Left lung (tissue), 10 donors: ENCODE results near the gene ZFHX3. TPM values are rescaled to one million over a fixed set of nuclear protein-coding genes. Genes with fewer than 3 reads are reported as not detected.
A peak's percentile ranks its signal among the peaks of the same experiment; 100 is the strongest.

ENCODE experiments used
- ATAC-seq: fragments of 200-7000 bp; cut with Tn5 transposase; one replicate; pipeline ENCODE4 v1.9.1; 2020; ENCODE audit warnings: moderate library complexity
- DNase-seq, 4 donors: peaks; one replicate each; pipeline ENCODE4 v3.0.0-alpha.2; 2013 to 2020
- H3K27ac ChIP-seq, 2 donors: fragments of 200-600 bp; sonication (generic) in 1 of 2; one replicate each; pipeline versions ENCODE4 v1.5.0 to v1.8.0; 2020 to 2021
- H3K27me3 ChIP-seq, 2 donors: fragments of 200-600 bp; sonication (generic) in 1 of 2; one replicate each; pipeline versions ENCODE4 v1.5.0 to v1.8.0; 2020 to 2021
- H3K36me3 ChIP-seq, 2 donors: fragments of 200-600 bp; sonication (generic) in 1 of 2; one replicate each; pipeline versions ENCODE4 v1.5.0 to v1.8.0; 2020 to 2021
- H3K4me1 ChIP-seq, 2 donors: fragments of 200-600 bp; one replicate each; pipeline ENCODE4 v1.8.0; 2021
- H3K4me3 ChIP-seq, 2 donors: fragments of 200-600 bp; sonication (generic) in 1 of 2; one replicate each; pipeline versions ENCODE4 v1.5.0 to v1.8.0; 2020 to 2021; ENCODE audit warnings: mild to moderate bottlenecking in 1 of 2
- H3K9me3 ChIP-seq, 2 donors: fragments of 200-600 bp; sonication (generic) in 1 of 2; one replicate each; pipeline versions ENCODE4 v1.5.0 to v1.8.0; 2020 to 2021
- CTCF ChIP-seq, 2 donors: fragments of 200-600 bp; sonication (generic) in 1 of 2; IDR thresholded peaks; one replicate each; pipeline versions ENCODE4 v1.5.0 to v1.8.0; 2021; ENCODE audit warnings: antibody characterized with exemption in 2 of 2
- intact Hi-C, 2 donors: fragments of 100-400 bp; cut with DNase I; formaldehyde crosslinking; loops; one replicate each; pipeline versions ENCODE4 v1.11.2 to v1.14.2; 2022
- polyA plus RNA-seq, 6 donors: library from polyadenylated mRNA; unstranded; fragments of 120-200 nt; gene quantifications; one replicate each; pipeline ENCODE4 v1.2.1, GENCODE V29; 2013; ENCODE audit not compliant: insufficient read length in 6 of 6
- total RNA-seq, 2 donors: library from RNA; stranded (reverse); fragmentation: NEBNext Ultra II Directional; extraction: Animal tissue kit (Norgen Biotek cat#: 25700); gene quantifications; one replicate each; pipeline ENCODE4 v1.2.1, GENCODE V29; 2021
- donor health status: DM: no; HTN: yes; CAD: no.
- donor health status: DM: no; HTN: no; CAD: no.

ZFHX3 gene
- total and polyA plus RNA-seq, 8 donors, result 21.4 to 34.7 (median 32.2) TPM

DNA sequence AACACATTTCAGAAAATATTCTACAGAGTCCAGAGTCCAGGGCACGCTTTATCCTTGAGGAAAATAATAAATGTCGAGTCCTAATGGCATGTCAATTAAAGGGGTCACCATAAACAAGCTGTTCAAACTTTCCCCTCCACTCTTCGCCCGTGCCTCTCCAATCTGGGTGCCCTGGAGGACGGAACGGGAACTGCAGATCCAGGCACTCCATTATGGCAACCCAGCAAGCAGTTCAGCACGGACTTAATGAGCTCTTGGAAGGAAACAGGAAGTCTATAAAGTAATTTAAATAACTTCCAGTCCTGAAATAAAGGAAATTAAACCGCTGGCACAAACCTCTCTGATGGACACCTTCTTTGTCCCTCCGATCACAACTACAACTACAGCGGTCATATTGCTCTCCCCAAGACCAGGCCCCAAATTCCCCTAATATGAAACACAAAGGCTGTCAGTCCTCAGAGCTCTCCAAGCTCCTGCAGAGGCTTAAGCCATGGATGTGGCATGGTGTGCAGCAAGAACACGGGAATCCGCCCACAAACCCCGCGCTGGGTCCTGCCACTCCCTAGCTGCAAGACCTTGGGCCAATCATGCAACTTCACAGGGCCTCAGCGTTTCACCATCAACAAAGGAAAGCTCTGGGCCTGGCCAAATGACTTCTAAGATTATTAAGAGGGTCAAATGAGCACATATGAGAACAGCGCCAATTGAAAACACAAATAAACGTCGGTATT is 52.6 kb downstream of the ZFHX3 start:
- DNase-seq (peak in 1 of 4 donors; percentile 0), ATAC-seq (no peak)
- Histone ChIP-seq H3K27ac (no peak overlapping the region), H3K27me3 (no peaks in the 10 kb centered on the region), H3K36me3 (no peaks in the 10 kb centered on the region), H3K4me1 (peaks cover 21 to 46% of the 10 kb centered on the region in 2 donors), H3K9me3 (no peaks in the 10 kb centered on the region), H3K4me3 (no peak overlapping the region)
- intact Hi-C loops, result no loop called here
- peak in 1 of 2 donors; percentile 43 for TF ChIP-seq CTCF (IDR thresholded peaks at IDR 0.05)

- intact Hi-C loops, result no loop called here
- Histone ChIP-seq H3K36me3 (no peaks in the 10 kb centered on the region), H3K4me3 (no peak overlapping the region), H3K4me1 (peaks cover 16 to 45% of the 10 kb centered on the region in 2 donors), H3K27ac (no peak overlapping the region), H3K9me3 (no peaks in the 10 kb centered on the region), H3K27me3 (no peaks in the 10 kb centered on the region)
- no peak for ATAC-seq
- no peak for DNase-seq
- no peak for TF ChIP-seq CTCF (IDR thresholded peaks at IDR 0.05)
Measured at GRCh38 chr16:72992142-72992601, 55.8 kb downstream of the ZFHX3 start.

GRCh38 chr16:72991644-72992043 is 56.3 kb downstream of the ZFHX3 start:
- intact Hi-C loops, result no loop called here
- DNase-seq, result no peak
- TF ChIP-seq CTCF (IDR thresholded peaks at IDR 0.05), result no peak
- H3K4me1 ChIP-seq, result peaks cover 12 to 40% of the 10 kb centered on the region in 2 donors
- H3K4me3 ChIP-seq, result no peak overlapping the region
- ATAC-seq, result no peak
- H3K27ac ChIP-seq, result no peak overlapping the region
- no peaks in the 10 kb centered on the region for H3K36me3 ChIP-seq
- H3K9me3 ChIP-seq, result no peaks in the 10 kb centered on the region
- no peaks in the 10 kb centered on the region for H3K27me3 ChIP-seq

GRCh38 chr16:72991211-72991610 is 56.7 kb downstream of the ZFHX3 start:
- intact Hi-C loops, result no loop called here
- no peak overlapping the region for H3K4me3 ChIP-seq
- H3K36me3 ChIP-seq, result no peaks in the 10 kb centered on the region
- no peak for ATAC-seq
- H3K9me3 ChIP-seq, result no peaks in the 10 kb centered on the region
- H3K27me3 ChIP-seq, result no peaks in the 10 kb centered on the region
- no peak overlapping the region for H3K27ac ChIP-seq
- no peak for DNase-seq
- peaks cover 9 to 35% of the 10 kb centered on the region in 2 donors for H3K4me1 ChIP-seq
- no peak for TF ChIP-seq CTCF (IDR thresholded peaks at IDR 0.05)

DNA sequence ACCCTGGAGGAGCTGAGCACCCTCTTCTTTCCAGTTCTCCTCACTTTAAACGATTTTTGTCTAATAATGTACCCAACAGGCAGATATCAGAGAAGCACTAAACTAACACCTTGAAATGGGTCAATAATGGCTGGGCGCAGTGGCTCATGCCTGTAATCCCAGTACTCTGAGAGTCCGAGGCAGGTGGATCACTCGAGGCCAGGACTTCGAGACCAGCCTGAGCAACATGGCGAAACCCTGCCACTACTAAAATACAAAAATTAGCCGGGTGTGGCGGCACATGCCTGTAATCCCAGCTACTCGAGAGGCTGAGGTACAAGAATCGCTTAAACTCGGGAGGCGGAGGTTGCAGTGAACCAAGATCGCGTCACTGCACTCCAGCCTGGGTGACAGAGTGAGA is 57.4 kb downstream of the ZFHX3 start:
- no peak for DNase-seq
- H3K9me3 ChIP-seq, result no peaks in the 10 kb centered on the region
- no peaks in the 10 kb centered on the region for H3K36me3 ChIP-seq
- H3K27ac ChIP-seq, result peak overlapping the region; percentile 37 to 63
- peaks cover 10 to 29% of the 10 kb centered on the region in 2 donors for H3K4me1 ChIP-seq
- no peak for ATAC-seq
- TF ChIP-seq CTCF (IDR thresholded peaks at IDR 0.05), result no peak
- H3K27me3 ChIP-seq, result no peaks in the 10 kb centered on the region
- no peak overlapping the region for H3K4me3 ChIP-seq
- intact Hi-C loops, result no loop called here
